NCI-H226 (cell line): ENCODE data around the gene HSPBP1.
A peak's percentile ranks its signal among the peaks of the same experiment; 100 is the strongest.

Source experiments
- DNase-seq: peaks from one replicate; pipeline ENCODE4 v3.0.0-alpha.2; 2015

HSPBP1 gene

GRCh38 chr19:55252760-55253663, 26.9 kb downstream of the HSPBP1 start:
- no peak for DNase-seq

GRCh38 chr19:55251341-55252081, 28.4 kb downstream of the HSPBP1 start:
- DNase-seq = peak; percentile 67

GRCh38 chr19:55250262-55251036, 29.5 kb downstream of the HSPBP1 start:
- DNase-seq = no peak

GRCh38 chr19:55249841-55250240, 30.1 kb downstream of the HSPBP1 start:
- DNase-seq = no peak

GRCh38 chr19:55248704-55249103, 31.2 kb downstream of the HSPBP1 start:
- DNase-seq = no peak

- no peak for DNase-seq
These were observed 31.7 kb downstream of the HSPBP1 start for GRCh38 chr19:55248166-55248675.

- DNase-seq = peak; percentile 96
These were observed 32.2 kb downstream of the HSPBP1 start for GRCh38 chr19:55247621-55248099.

- no peak for DNase-seq
These were observed 33.2 kb downstream of the HSPBP1 start for GRCh38 chr19:55246462-55247451.

- DNase-seq = no peak
These were observed 34.5 kb downstream of the HSPBP1 start for GRCh38 chr19:55245236-55245904.

- no peak for DNase-seq
These were observed 35.8 kb downstream of the HSPBP1 start for GRCh38 chr19:55244004-55244680.

- DNase-seq = no peak
These were observed 37.4 kb downstream of the HSPBP1 start for GRCh38 chr19:55242517-55242916.

- no peak for DNase-seq
These were observed 37.9 kb downstream of the HSPBP1 start for GRCh38 chr19:55241935-55242464.

- DNase-seq = no peak
These were observed 38.6 kb downstream of the HSPBP1 start for GRCh38 chr19:55241143-55241934.

- DNase-seq = no peak
These were observed 39.2 kb downstream of the HSPBP1 start for GRCh38 chr19:55240713-55241020.

GRCh38 chr19:55239004-55239403, 40.9 kb downstream of the HSPBP1 start:
- no peak for DNase-seq

GRCh38 chr19:55238030-55238429, 41.9 kb downstream of the HSPBP1 start:
- DNase-seq = no peak

GRCh38 chr19:55232986-55233385, 46.9 kb downstream of the HSPBP1 start:
- DNase-seq = no peak

- no peak for DNase-seq
These were observed 47.7 kb downstream of the HSPBP1 start for GRCh38 chr19:55232286-55232602.
